GM18861 (cell line): ENCODE data around the gene PDE4D.
"Not testable (repeated sequence)": the region's sequence is repeated elsewhere in the genome, so short reads cannot be mapped to it uniquely, and the experiment has no call there.

Experiments used
- ATAC-seq: cut with Tn5 transposase; IDR thresholded peaks from one replicate; pipeline ENCODE4 v1.9.1; 2021; ENCODE audit not compliant: unreplicated experiment

The PDE4D gene

GRCh38 chr5:59390074-59390659 is 503.4 kb downstream of the PDE4D start:
- no peak for ATAC-seq

DNA sequence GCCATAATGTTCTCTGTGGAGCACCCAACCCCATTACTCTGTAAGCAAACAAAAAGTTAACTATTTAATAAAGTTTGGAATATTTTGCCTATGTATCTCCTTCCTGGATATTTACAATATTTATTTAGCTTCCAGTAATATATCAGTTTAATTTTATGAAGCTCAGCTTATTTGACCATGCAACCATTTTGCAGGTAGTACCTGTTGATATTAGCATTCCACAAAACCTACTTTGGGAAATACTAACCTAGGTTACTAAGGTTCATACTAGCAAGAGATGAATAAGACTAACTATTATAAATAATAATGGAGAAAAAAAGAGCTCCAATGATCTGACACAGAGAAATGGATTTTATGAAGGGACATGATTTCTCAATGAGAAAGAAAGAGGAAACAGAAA is 506.4 kb downstream of the PDE4D start:
- ATAC-seq, result no peak

DNA sequence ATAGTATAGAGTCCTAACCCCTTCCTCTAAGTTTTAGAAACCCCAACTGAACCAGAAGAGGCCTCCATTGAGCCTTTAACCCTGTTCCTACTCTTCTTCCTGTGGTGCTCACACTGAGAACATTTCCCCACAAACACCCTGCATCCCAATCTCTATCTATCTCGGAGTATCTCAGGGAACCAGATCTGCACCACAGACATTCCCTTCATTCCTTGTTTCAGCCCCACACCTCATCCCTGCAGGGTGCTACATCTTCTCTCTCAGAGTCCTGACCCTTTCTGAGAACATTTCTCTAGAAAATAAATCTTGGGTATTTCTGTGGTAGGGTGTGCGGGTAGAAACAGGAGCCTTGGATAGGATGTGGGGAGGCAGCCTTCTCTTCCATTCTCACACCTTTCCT is 507.8 kb downstream of the PDE4D start:
- no peak for ATAC-seq

DNA sequence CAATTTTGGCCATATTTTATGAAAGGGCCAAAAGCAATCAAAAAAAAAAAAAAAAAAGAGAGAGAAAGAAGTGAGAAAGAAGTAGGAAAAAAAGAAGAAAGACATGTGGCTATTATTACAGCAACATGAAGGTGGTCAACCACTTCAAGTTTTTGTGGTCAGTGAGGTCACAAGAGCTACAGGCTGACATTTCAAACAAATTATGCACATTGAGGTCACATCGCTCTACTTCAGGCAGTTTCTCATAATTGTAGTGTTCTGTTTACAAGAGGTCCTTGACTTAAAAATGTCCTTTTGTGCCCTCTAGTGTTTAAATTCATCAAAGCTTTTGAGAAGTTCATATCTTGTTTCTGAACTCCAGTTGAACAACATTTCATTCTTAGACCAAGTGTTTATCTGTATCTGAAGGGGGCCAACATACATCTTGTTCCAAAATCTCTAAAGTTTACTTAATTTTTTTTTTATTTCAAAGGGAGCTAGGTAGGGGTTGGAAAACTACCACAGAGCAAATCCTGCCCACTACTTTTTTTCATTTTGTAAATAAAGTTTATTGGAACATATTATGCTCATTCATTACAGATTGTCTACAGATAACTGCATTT is 513.1 kb downstream of the PDE4D start:
- peak; percentile 97 for ATAC-seq

DNA sequence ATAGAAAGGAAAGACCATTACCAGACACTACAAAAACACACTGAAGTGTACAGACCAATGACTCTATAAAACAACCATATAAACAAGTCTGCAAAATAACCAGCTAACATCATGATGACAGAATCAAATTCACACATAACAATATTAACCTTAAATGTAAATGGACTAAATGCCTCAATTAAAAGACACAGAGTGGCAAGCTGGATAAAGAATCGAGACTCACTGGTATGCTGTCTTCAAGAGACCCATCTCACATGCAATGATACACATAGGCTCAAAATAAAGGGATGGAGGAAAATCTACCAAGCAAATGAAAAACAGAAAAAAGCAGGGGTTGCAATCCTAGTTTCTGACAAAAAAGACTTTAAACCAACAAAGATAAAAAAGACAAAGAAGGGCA is 519.5 kb downstream of the PDE4D start:
- ATAC-seq, result not testable (repeated sequence)

GRCh38 chr5:59371525-59372127 is 521.9 kb downstream of the PDE4D start:
- no peak for ATAC-seq

DNA sequence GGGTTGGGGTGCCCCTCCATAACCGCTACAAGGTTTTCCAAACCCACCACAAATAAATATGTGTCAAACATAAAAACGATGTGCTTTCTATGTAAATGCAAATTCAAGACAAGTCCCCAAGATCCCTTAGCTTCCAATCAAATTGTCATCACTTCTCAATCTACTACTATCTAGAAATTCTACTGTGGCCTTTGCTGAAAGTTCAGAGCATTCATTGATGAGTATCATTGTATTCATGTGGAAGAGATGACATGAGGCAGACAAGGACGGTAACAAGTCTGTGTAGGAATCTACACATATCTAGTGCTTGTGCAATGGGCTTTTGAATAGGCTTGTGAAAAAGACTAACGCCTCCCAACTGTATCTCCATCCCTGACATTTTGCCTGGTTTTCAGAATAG is 524.6 kb downstream of the PDE4D start:
- no peak for ATAC-seq

- no peak for ATAC-seq
Measured at GRCh38 chr5:59367791-59368394, 525.6 kb downstream of the PDE4D start.

DNA sequence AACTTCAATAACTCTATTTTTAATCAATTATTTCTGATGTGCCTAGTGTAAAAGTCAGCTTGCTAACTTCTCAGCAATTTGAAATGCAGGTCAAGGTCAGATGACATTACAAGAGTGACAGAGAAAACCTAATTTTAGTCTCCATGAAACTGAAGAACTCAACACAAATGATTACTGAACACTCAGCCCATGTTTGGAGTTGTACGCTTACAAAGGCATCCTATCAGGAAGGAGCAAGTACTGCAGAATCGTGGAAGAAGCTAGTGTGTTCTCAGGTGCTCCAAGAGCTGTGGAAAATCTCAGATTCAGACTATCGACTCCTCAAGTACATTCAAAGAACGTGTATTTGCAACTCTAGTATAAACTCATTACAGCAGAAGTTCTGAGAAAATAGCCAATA is 526.7 kb downstream of the PDE4D start:
- ATAC-seq, result no peak

GRCh38 chr5:59362438-59362837 is 531.1 kb downstream of the PDE4D start:
- no peak for ATAC-seq

DNA sequence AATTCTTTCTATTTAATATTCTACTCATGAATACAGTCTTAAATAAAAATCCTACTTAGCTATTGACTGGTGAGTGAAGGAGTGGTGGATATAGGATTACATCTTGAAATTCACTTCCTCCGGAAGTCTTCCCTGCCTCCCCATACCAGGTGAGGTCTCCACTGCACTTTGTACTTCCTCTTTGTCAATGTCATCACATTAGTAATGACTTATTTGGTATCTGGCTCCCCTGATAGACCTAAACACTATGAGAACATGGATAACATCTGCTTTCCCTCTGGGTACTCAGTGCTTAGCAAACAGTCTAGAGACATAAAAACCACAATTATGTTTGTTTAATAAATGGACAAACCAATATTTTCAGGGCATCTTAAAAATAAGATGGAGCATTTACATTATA is 532.1 kb downstream of the PDE4D start:
- ATAC-seq, result no peak

GRCh38 chr5:59360130-59360555 is 533.4 kb downstream of the PDE4D start:
- ATAC-seq, result no peak

GRCh38 chr5:59358005-59358861 is 535.3 kb downstream of the PDE4D start:
- ATAC-seq, result no peak

GRCh38 chr5:59357381-59357977 is 536.0 kb downstream of the PDE4D start:
- no peak for ATAC-seq

- no peak for ATAC-seq
Measured at GRCh38 chr5:59356813-59357380, 536.6 kb downstream of the PDE4D start.

GRCh38 chr5:59354811-59355210 is 538.7 kb downstream of the PDE4D start:
- ATAC-seq, result no peak

- no peak for ATAC-seq
Measured at GRCh38 chr5:59354274-59354673, 539.3 kb downstream of the PDE4D start.

DNA sequence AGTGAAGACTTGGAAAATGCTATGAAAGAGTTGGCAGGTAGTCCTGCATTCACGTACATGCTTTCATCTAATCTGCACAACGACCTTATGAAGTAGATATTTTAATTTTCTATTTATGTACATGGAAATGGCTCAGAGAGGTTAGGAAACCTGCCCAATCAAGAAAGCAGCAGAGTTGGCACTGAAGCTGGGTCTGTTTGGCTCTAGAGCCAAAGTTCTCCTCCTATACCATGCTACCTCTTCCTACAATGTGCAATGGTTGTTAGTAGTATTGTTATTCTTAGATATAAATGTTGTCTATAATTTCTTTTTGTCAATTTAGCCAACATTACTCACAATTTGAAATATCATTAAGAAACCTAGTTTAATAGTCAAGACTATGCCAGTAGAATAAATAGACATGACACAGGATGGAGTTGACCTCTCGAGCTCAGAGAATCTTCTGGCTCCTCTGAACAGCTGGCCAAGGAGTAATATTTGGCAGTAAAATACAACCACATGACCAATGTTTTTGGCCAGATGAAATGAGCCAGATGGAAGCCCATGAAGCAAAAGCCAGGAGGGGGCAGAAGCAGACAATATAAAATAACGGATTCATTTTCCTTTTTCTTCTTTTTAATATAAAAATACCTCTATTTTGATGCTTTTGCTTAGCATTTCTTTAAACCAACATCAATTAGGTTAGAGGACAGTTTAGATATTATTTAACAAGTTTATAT is 542.3 kb downstream of the PDE4D start:
- no peak for ATAC-seq

DNA sequence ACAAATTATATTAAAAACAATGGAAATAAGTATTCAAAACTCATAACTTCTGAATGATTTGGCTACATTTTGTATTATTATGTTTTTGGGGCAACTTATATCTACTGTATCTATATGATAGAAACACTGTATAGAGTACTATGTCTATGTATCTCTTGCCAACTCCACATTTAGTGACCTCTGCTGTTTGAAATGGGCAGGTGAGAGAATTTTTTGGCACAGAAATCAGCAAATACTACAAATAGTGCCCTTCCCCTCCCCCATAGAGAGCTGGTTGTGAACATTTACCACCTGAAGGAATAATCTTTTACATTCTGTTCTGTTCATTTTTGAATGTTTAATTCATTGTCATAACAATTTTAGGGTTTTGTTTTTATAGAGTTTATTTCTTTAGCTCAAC is 545.3 kb downstream of the PDE4D start:
- no peak for ATAC-seq

DNA sequence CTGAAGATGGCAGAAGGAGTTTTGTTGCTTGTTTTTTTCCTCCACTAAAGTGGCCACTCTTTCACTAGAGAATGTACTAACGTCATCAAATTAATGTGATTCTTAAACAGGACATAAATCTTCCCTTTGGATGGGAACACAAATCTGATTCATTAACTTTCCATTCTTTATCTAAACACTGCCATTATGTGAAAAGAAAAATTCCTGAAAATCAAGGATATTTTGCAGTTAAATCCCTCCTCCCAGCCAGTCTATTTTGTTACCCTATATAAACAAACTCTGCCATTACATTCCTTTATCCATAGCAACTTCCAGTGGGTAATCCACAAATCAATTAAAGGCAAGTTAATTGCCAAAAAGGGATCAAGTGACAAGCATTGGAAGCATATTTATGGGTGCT is 546.5 kb downstream of the PDE4D start:
- ATAC-seq, result no peak
